Tibial nerve (tissue), 3 donors: Measurements from ENCODE around the gene ANAPC13.

Experiments used
- EP300 ChIP-seq, 2 donors: sonication (generic); formaldehyde crosslinking; IDR thresholded peaks; one replicate each; pipeline ENCODE4 v1.6.1; 2017; ENCODE audit warnings: antibody characterized with exemption in 2 of 2, mild to moderate bottlenecking in 1 of 2
- POLR2A ChIP-seq, 2 donors: fragments of 450-650 bp; IDR thresholded peaks; one replicate each; pipeline ENCODE4 v1.6.1; 2017; ENCODE audit warnings: antibody characterized with exemption in 2 of 2, mild to moderate bottlenecking in 2 of 2, moderate library complexity in 2 of 2

DNA sequence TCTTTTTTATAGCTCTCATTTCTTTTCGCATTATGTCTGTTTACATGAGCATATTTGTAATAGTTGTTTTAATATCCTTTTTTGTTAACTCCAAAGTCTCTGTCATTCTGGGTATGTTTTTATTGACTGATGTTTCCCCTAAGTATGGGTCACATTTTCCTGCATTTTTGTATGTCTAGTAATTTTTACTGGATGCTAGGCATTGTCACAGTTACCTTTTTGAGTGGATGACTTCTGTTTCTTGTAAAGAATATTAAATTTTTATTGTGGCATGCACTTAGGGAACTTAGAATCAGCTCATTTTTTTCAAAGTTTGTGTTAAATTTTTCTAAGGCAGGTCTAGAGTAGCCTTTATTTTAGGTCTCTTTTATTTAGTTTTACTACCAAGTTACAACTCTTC lies 40.7 kb downstream of the ANAPC13 start:
- TF ChIP-seq POLR2A (IDR thresholded peaks at IDR 0.05) (no peak), EP300 (IDR thresholded peaks at IDR 0.05) (no peak)
